ENCODE data around the gene GRIK2. TPM values are rescaled to one million over a fixed set of nuclear protein-coding genes. Genes with fewer than 3 reads are reported as not detected.
"Not testable (repeated sequence)": the region's sequence is repeated elsewhere in the genome, so short reads cannot be mapped to it uniquely, and the experiment has no call there.

The GRIK2 gene
- total RNA-seq = 1 to 10 TPM in 3 of 4 donors, under 1 TPM in 1; 0.47 to 7.8 (median 1.7) TPM

DNA sequence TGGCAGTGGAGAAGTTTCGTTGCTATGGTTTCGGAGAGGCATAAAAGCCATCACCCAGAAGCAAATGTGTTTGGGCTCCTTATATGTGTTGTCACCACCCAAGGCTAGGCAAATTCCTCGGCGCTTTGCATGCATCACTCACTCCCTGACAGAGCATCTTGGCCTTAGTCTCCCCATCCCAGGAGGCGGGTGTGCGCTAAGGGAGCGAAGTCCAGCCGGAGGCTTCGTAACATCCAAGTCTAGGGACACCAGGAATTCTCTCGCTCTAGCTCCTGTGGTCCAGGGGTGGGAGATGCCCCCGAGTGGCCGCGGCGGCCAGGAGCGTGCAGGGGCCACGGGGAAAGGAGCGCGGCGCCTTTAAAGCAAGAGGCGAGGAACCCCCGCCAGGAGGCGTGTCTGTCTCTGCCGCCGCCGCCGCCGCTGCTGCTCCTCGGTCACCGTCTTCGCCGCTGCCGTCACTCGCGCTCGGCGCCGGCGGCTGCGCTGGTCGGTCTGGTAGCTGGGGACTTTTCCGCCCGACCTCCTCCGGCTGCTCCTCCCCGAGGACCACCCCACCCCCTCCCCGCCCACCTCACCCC, at the start of gene GRIK2:
TSS of gene GRIK2 (plus strand) at position 458 of the 578 bp plus-strand sequence.
- ATAC-seq (ENCODE audit: low FRiP score) (peak; percentile 68), DNase-seq (ENCODE audit: low spot score) (no peak)
- TF ChIP-seq, protein P1, sequence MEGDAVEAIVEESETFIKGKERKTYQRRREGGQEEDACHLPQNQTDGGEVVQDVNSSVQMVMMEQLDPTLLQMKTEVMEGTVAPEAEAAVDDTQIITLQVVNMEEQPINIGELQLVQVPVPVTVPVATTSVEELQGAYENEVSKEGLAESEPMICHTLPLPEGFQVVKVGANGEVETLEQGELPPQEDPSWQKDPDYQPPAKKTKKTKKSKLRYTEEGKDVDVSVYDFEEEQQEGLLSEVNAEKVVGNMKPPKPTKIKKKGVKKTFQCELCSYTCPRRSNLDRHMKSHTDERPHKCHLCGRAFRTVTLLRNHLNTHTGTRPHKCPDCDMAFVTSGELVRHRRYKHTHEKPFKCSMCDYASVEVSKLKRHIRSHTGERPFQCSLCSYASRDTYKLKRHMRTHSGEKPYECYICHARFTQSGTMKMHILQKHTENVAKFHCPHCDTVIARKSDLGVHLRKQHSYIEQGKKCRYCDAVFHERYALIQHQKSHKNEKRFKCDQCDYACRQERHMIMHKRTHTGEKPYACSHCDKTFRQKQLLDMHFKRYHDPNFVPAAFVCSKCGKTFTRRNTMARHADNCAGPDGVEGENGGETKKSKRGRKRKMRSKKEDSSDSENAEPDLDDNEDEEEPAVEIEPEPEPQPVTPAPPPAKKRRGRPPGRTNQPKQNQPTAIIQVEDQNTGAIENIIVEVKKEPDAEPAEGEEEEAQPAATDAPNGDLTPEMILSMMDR (IDR thresholded peaks at IDR 0.05) = no peak

DNA sequence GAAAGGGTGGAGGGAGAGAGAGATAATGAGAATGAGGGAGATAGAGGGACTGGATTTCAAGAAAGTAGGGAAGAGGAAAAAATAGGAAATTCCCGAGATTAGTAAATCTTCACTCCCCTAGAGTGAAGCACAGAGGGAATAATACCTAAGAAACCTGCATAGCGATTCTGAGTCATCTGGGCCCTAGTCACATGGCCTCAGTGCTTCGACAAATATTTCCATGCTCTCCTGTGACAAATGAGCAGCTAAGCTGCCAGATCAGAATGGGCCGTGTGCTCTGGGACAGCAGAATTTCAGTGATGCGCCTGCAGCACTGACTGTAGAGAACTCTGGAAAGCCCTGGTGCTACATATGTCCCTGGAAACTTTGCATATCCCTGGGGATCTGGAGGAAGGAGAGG, 48.6 kb upstream of the GRIK2 start:
- no peak for ATAC-seq (ENCODE audit: low FRiP score)
- no peak for DNase-seq (ENCODE audit: low spot score)
- TF ChIP-seq, protein P1 (IDR thresholded peaks at IDR 0.05) = no peak

DNA sequence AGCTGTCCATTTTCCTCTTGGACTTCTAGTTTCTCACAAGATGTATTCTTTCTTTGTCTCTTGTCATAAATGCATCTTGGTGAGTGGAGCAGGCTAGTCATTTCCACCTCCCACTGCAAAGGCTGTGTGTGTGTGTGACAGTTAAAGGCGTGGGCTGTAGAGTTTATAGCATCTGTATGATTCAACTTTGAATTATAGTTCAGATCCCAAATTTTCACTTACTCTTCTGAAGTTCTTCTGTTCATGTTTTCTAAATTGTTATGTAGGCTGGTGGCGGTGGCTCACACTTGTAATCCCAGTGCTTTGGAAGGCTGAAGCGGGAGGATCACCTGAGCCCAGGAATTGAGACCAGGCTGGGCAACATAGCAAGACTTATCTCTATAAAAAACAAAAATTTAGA, 44.7 kb upstream of the GRIK2 start:
- no peak for ATAC-seq (ENCODE audit: low FRiP score)
- TF ChIP-seq, protein P1 (IDR thresholded peaks at IDR 0.05) = no peak
- DNase-seq (ENCODE audit: low spot score) = no peak

DNA sequence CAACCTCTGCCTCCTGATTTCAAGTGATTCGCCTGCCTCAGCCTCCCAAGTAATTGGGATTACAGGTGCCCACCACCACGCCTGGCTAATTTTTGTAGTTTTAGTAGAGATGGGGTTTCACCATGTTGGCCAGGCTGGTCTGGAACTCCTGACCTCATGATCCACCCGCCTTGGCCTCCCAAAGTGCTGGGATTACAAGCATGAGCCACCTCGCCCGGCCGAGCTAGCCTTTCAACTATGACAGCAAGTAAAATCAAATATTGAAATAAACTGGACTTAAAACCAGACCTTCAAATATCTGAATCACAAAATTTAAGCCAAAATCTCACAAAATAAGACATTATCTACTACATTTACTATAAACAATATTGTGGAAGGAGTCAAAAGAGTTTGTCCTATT, 42.9 kb upstream of the GRIK2 start:
- not testable (repeated sequence) for DNase-seq (ENCODE audit: low spot score)

DNA sequence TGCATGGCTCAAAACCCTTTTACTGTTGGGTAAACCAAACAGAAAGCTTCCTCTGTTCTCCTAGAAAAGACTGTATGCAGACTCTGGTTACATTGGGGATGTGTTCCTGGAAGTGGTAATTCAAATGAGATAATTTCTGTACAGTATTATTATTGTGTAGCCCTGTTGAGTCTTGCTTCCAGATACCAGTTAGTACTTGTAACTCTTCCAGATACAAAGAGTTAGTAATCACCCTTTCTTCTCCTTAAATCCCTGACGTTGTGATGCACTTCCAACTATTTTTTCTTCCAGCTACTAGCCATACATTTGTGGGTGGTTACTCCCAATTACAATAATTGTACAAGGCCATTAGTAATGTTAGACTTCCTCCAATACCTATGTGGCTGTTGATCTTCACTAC, 42.3 kb upstream of the GRIK2 start:
- TF ChIP-seq, protein P1 (IDR thresholded peaks at IDR 0.05) = no peak
- ATAC-seq (ENCODE audit: low FRiP score) (no peak), DNase-seq (ENCODE audit: low spot score) (no peak)

More for the DNA sequence above, 42.9 kb upstream of the GRIK2 start:
- ATAC-seq (ENCODE audit: low FRiP score) = not testable (repeated sequence)

DNA sequence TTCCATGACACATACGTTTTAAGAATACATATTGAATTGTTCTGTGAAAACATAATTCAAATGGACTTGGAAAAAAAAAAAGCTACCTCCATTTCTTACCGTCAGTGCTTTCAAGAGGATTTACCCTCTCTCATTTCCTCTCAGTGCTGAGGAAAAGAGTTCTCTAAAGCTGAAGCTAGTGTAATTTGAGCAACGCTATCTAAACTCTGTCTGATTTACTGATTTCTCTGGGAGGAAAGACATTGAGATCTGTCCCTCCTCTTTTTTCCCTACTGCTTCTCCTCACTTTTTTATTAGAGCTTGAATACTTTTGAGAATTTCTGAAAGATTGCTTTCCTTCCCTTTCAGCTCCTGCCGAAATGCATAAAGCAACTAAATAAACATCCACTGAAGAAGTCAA, 41.2 kb upstream of the GRIK2 start:
- DNase-seq (ENCODE audit: low spot score) = no peak
- no peak for ATAC-seq (ENCODE audit: low FRiP score)
- TF ChIP-seq, protein P1 (IDR thresholded peaks at IDR 0.05) = no peak

DNA sequence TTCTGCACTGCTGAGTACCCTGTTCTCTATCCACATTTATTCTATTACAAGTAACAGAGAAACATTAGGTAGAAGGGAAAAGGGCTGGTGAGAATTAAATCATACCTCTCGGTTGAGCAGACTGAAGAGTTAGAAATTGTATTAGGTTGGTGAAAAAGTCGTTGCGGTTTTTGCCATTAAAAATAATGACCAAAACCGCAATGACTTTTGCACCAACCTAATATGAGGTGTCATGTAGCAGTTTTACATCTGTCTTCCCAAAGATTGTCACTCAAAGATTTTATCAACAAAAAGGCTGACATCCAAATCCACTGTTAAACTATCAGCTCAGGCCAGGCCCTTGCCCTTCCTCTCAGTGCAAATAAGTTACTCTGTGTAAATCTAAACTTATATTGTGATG, 28.3 kb upstream of the GRIK2 start:
- DNase-seq (ENCODE audit: low spot score) = no peak
- no peak for ATAC-seq (ENCODE audit: low FRiP score)
- TF ChIP-seq, protein P1 (IDR thresholded peaks at IDR 0.05) = no peak

All from omental fat pad (tissue), 4 donors.